ENCODE data around the gene AAMDC. TPM values are rescaled to one million over a fixed set of nuclear protein-coding genes. Genes with fewer than 3 reads are reported as not detected.

Gene AAMDC
- 19.7 and 31.2 TPM in 2 replicates for total RNA-seq (2014; rRNA removed; shearing (Covaris generic))

GRCh38 chr11:77820565-77821348 is at the start of gene AAMDC, which contains the start of gene RSF1:
AAMDC (plus strand) TSS chr11:77821144; CDS start chr11:77842497, 21,353 bp downstream.
RSF1 (minus strand) TSS chr11:77820722; CDS start chr11:77820714, 8 bp downstream.
- peak; percentile 96 for DNase-seq (ENCODE audit: low spot score)

- no peak for DNase-seq (ENCODE audit: low spot score)
Observed at GRCh38 chr11:77775936-77776335, 45.0 kb upstream of the AAMDC start.

- DNase-seq (ENCODE audit: low spot score), result no peak
Observed at GRCh38 chr11:77776455-77776854, 44.5 kb upstream of the AAMDC start.

- no peak for DNase-seq (ENCODE audit: low spot score)
Observed at GRCh38 chr11:77778118-77778517, 42.8 kb upstream of the AAMDC start.

GRCh38 chr11:77778549-77778948 is 42.4 kb upstream of the AAMDC start:
- DNase-seq (ENCODE audit: low spot score), result no peak

GRCh38 chr11:77779935-77780334 is 41.0 kb upstream of the AAMDC start:
- DNase-seq (ENCODE audit: low spot score), result no peak

- no peak for DNase-seq (ENCODE audit: low spot score)
Observed at GRCh38 chr11:77783025-77783424, 37.9 kb upstream of the AAMDC start.

- no peak for DNase-seq (ENCODE audit: low spot score)
Observed at GRCh38 chr11:77784572-77784971, 36.4 kb upstream of the AAMDC start.

GRCh38 chr11:77789061-77789730 is 31.7 kb upstream of the AAMDC start:
- no peak for DNase-seq (ENCODE audit: low spot score)

- no peak for DNase-seq (ENCODE audit: low spot score)
Observed at GRCh38 chr11:77789731-77790476, 31.0 kb upstream of the AAMDC start.

- DNase-seq (ENCODE audit: low spot score), result no peak
Observed at GRCh38 chr11:77791301-77791700, 29.6 kb upstream of the AAMDC start.

- DNase-seq (ENCODE audit: low spot score), result no peak
Observed at GRCh38 chr11:77793972-77794371, 27.0 kb upstream of the AAMDC start.

GRCh38 chr11:77799338-77799737 is 21.6 kb upstream of the AAMDC start:
- DNase-seq (ENCODE audit: low spot score), result no peak

GRCh38 chr11:77800449-77800848 is 20.5 kb upstream of the AAMDC start:
- DNase-seq (ENCODE audit: low spot score), result no peak

- no peak for DNase-seq (ENCODE audit: low spot score)
Observed at GRCh38 chr11:77801477-77801876, 19.5 kb upstream of the AAMDC start.

- DNase-seq (ENCODE audit: low spot score), result no peak
Observed at GRCh38 chr11:77806415-77806814, 14.5 kb upstream of the AAMDC start.

- no peak for DNase-seq (ENCODE audit: low spot score)
Observed at GRCh38 chr11:77806993-77807392, 14.0 kb upstream of the AAMDC start.

- no peak for DNase-seq (ENCODE audit: low spot score)
Observed at GRCh38 chr11:77813256-77813655, 7.7 kb upstream of the AAMDC start.

GRCh38 chr11:77814848-77815247 is 6.1 kb upstream of the AAMDC start:
- DNase-seq (ENCODE audit: low spot score), result no peak

- no peak for DNase-seq (ENCODE audit: low spot score)
Observed at GRCh38 chr11:77815459-77815858, 5.5 kb upstream of the AAMDC start.

- peak; percentile 79 for DNase-seq (ENCODE audit: low spot score)
Observed at GRCh38 chr11:77819411-77819920, 1.5 kb upstream of the AAMDC start.

GRCh38 chr11:77819921-77820564 is 901 bp upstream of the AAMDC start:
- peak; percentile 30 for DNase-seq (ENCODE audit: low spot score)
